Skin of body (tissue), 2 donors: ENCODE measurements around the gene REEP1. TPM values are rescaled to one million over a fixed set of nuclear protein-coding genes. Genes with fewer than 3 reads are reported as not detected.

Experiments
- DNase-seq: peaks from one replicate; lab custom pipeline; 2025; lab: John Stamatoyannopoulos, UW
- total RNA-seq: library from RNA; depleted of rRNA; stranded (reverse); fragments of >200 nt; gene quantifications from one replicate; pipeline ENCODE4 v1.2.3, GENCODE V29; 2014

Gene REEP1
- total RNA-seq, 1 donor from 2014 or later: 3.9 TPM

DNA sequence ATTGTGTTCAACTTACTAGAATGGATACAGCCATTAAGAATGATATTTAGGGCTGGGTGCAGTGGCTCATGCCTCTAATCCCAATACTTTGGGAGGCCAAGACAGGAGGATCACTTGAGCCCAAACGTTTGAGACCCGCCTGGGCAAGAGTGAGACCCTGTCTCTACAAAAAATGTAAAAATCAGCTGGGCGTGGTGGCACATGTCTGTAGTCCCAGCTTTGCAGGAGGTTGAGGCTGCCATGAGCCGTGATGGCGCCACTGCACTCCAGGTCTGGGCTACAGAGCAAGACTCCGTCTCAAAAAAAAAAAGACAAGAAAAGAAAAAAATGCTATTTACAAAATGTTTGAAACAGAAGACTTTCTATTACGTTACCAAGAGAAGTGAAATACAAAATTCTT, 30.0 kb downstream of the REEP1 start:
- DNase-seq: no peak

- DNase-seq: no peak
Measured at GRCh38 chr2:86305915-86306254, 31.5 kb downstream of the REEP1 start.

GRCh38 chr2:86305195-86305914, 32.1 kb downstream of the REEP1 start:
- DNase-seq: no peak

GRCh38 chr2:86304416-86304815, 33.0 kb downstream of the REEP1 start:
- DNase-seq: no peak

- no peak for DNase-seq
Measured at GRCh38 chr2:86302320-86302719, 35.1 kb downstream of the REEP1 start.

DNA sequence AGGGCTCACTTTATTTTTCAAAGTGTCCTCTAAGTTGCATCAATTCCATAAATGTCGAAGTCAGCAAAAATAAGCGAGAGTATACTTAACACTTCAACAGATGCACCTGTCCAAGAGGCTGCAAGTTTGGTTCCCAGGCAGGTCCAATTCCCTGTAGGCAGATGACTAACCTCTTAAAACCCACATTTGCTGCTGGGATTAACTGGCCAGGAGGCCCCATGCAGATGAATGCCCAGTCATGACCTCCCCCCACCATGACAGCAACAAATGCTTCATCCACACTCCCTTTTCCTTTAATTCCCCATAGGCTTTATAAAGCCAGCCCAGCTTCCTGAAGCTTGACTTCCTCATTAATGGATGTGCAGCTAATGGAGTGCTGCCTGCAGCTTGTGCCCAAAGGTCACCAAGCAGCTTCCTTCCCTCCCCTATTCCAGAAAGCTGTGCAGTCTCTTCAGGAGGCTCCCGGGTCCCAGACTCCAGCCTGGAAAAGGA, 35.7 kb downstream of the REEP1 start:
- DNase-seq: peak; percentile 19

GRCh38 chr2:86301009-86301408, 36.4 kb downstream of the REEP1 start:
- no peak for DNase-seq

DNA sequence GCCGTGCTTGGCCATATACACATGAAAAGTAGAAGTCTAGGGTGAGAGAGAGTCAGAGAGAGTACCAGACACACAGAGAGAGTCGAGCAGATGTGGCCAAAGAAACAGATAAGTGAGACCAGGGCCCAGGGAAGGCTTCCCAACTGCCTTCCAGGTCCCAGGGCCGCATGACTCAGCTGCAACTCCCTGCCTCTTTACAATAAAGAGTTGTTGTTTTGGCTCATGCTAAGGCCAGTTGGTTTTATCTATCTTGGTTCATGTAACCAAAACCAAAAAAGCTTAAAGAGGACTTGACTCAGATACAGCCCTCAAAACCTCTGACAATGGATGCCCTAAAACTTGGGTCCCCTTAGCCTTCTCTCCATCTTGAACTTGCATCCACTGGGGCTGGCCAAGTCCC, 36.9 kb downstream of the REEP1 start:
- DNase-seq: no peak

- peak; percentile 37 for DNase-seq
Measured at GRCh38 chr2:86298411-86299390, 38.7 kb downstream of the REEP1 start.

DNA sequence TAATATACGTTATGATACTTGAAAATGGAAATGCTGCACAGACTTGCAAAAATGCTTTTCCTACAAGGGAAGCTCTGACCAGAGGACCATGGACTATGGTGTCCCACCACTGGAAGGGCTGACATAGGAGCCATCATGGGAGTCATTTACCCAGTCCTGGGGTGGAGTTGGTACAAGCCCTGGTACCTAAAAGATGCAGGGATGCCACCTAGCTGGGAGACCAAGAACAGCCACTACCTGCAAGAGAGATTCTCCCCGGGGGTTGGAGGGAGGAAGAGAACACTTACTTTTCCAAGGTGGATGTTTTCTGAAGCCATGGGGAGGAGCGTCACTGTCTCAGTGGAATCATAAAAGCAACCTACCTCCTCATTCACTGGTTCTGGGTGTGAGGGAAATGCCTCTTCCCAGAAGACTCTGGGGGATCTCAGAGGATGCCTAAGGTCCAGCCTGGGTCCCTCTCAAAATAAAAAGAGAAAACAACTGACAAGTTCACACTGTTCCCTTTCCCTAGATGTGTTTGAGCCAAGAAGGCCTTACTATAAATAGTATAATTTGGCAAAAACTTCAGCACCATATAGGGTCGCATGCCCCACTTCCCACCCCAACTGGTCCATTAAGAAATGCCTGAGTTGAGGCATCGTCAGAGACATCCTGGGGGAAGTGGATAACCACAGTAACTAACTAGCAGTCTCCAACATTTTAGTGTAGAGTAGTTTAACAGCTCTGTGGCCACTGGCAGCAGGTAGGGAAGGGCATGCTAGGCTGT, 39.9 kb downstream of the REEP1 start:
- no peak for DNase-seq

DNA sequence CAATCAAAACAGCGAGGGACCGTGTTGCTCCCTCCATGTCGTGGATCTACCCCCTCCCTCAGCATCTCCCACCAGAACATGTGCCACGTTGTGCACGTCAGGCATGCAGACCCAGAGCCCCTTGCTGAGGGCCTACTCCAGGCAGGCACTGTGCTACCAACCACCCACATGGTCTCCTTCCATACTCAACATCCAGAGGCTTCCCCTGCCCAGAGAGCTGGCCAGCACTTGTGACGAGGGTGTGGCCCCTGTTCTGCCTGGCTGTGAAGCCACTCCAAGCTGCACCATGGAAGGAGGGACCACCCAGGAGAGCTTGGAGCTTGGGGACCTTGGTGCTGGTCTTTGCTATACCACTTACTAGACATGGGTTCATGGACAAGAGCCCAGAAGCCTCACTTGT, 40.5 kb downstream of the REEP1 start:
- DNase-seq: no peak

DNA sequence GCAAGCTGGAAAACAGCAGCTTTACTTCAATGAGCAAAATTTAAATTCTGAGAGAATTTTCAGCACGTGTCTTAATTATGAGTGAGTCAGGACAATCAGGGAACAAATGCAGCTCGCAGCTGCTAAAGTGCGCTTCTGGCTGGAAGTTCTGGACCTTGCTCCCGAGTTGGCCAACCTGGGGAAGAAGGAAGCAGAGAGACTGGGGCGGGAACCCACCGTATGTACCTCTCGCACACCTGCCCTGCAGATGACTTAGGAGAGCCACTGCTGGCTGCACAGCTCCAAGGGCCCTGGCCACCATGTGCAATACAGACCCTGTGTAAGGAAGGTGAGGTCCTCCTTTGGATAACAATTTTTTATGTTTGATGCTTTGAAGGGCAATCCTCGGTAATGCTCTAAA, 42.4 kb downstream of the REEP1 start:
- no peak for DNase-seq

GRCh38 chr2:86293612-86294011, 43.8 kb downstream of the REEP1 start:
- DNase-seq: no peak

- no peak for DNase-seq
Measured at GRCh38 chr2:86292571-86293515, 44.6 kb downstream of the REEP1 start.

DNA sequence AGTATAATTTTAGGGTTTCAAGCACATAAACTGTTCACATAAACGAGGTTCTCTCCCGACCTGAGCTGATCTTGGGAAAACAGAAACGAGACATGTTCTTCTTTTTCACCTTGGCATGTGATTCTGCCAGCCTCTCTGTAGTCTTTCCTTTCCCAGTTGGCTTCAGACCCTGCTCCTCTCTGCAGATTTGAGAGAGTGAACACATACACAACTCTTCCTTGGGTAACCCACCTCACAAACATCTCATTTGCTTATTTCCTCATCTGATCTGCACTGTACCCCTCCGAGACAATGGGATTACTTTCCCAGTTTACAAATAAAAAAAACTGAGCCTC, 46.1 kb downstream of the REEP1 start:
- no peak for DNase-seq

- DNase-seq: no peak
Measured at GRCh38 chr2:86290596-86291327, 46.7 kb downstream of the REEP1 start.

- DNase-seq: no peak
Measured at GRCh38 chr2:86286516-86286915, 50.9 kb downstream of the REEP1 start.

GRCh38 chr2:86285981-86286380, 51.4 kb downstream of the REEP1 start:
- DNase-seq: no peak

GRCh38 chr2:86285571-86285970, 51.9 kb downstream of the REEP1 start:
- DNase-seq: no peak

- no peak for DNase-seq
Measured at GRCh38 chr2:86284987-86285386, 52.4 kb downstream of the REEP1 start.
